ENCODE results near the gene DYNC2I2.
"Not testable (repeated sequence)": the region's sequence is repeated elsewhere in the genome, so short reads cannot be mapped to it uniquely, and the experiment has no call there.

DYNC2I2 gene

DNA sequence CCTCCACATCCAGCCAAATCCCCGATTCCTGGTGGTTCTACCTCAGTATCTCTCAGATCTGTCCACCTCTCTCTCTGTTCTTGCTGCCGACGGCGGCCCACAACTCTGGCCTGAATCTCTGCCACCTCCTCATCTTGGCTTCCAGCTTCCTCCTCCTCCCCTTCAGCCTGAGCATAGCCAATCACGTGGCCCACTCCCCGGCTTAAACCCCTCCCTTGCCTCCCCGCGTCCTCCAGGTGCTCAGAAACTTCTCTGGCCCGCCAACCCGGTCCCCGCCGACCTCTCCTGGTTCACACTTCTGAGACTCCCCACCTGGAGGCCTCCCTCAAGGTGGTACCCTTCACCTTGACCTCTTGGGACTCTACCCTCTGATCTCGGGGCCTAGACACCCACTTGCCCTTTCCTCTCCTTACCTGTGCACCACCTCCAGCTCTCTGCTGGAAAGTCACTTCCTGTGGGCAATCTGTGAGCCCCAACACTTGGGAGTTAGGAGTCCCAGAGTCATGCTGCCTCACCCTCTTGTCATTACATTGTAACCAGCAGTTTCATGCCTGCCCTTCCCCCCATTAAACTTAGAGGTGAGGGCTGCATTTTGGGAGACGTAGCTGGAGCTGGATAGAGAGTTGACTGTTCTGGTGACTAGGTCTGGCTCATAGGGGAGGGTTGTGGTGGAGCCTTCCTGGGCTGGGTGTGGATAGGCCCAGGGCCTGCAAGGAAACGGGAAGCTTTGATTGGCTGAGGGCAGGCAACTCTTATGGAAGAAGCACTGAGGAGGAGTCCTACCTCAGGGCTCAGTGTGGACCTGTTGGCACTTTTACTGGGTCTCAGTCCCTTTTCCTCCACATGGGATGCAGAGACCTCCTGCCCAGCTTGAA lies 27.9 kb upstream of the DYNC2I2 start:
- Histone ChIP-seq H3K36me3 (ENCODE audit: control insufficient read depth, insufficient read depth, low read length) (peaks cover 19% of the 10 kb centered on the region), H3K27ac (ENCODE audit: low read depth, low read length) (peak overlapping the region; percentile 97), H3K9ac (ENCODE audit: low read depth, low read length) (peak overlapping the region; percentile 95), H3K27me3 (ENCODE audit: control insufficient read depth, insufficient read depth, low read length) (no peaks in the 10 kb centered on the region), H3K4me3 (ENCODE audit: low read depth, low read length) (peak overlapping the region; percentile 94), H3K9me3 (ENCODE audit: control insufficient read depth, insufficient read depth, low read length) (no peaks in the 10 kb centered on the region), H3K4me1 (ENCODE audit: control insufficient read depth, insufficient read depth, low read length) (peaks cover 12% of the 10 kb centered on the region; the same call in 1 of the 2 replicates)

- Histone ChIP-seq H3K9me3 (ENCODE audit: control insufficient read depth, insufficient read depth, low read length) (no peaks in the 10 kb centered on the region), H3K4me3 (ENCODE audit: low read depth, low read length) (peak overlapping the region; percentile 94), H3K4me1 (ENCODE audit: control insufficient read depth, insufficient read depth, low read length) (peaks cover 12% of the 10 kb centered on the region; the same call in 1 of the 2 replicates), H3K27me3 (ENCODE audit: control insufficient read depth, insufficient read depth, low read length) (no peaks in the 10 kb centered on the region), H3K9ac (ENCODE audit: low read depth, low read length) (peak overlapping the region; percentile 95), H3K27ac (ENCODE audit: low read depth, low read length) (peak overlapping the region; percentile 97), H3K36me3 (ENCODE audit: control insufficient read depth, insufficient read depth, low read length) (peaks cover 19% of the 10 kb centered on the region)
Observed at GRCh38 chr9:128684065-128684324, 27.3 kb upstream of the DYNC2I2 start.

GRCh38 chr9:128683340-128684064 lies 26.9 kb upstream of the DYNC2I2 start:
- Histone ChIP-seq H3K9me3 (ENCODE audit: control insufficient read depth, insufficient read depth, low read length) (no peaks in the 10 kb centered on the region), H3K27ac (ENCODE audit: low read depth, low read length) (peak overlapping the region; percentile 97), H3K9ac (ENCODE audit: low read depth, low read length) (peak overlapping the region; percentile 95), H3K4me1 (ENCODE audit: control insufficient read depth, insufficient read depth, low read length) (peaks cover 12% of the 10 kb centered on the region; the same call in 1 of the 2 replicates), H3K27me3 (ENCODE audit: control insufficient read depth, insufficient read depth, low read length) (no peaks in the 10 kb centered on the region), H3K36me3 (ENCODE audit: control insufficient read depth, insufficient read depth, low read length) (peaks cover 19% of the 10 kb centered on the region), H3K4me3 (ENCODE audit: low read depth, low read length) (peak overlapping the region; percentile 94)

DNA sequence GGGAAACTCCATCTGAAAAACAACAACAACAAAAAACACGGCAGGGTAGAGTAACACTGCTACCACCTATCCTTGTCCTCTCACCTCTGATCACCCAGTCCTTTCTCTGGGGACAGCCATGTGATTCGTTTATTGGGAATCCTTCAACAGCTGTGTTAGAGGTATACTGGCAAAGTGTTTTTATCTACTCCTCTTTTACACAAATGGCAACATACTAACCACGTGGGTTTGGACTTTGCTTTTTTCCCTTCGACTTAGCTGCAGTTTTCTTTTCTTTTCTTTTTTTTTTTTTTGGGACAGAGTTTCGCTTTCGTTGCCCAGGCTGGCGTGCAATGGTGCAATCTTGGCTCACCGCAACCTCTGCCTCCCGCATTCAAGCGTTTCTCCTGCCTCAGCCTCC lies 21.1 kb upstream of the DYNC2I2 start:
- Histone ChIP-seq H3K4me3 (ENCODE audit: low read depth, low read length) (no peak overlapping the region), H3K27ac (ENCODE audit: low read depth, low read length) (no peak overlapping the region), H3K9me3 (ENCODE audit: control insufficient read depth, insufficient read depth, low read length) (no peaks in the 10 kb centered on the region), H3K9ac (ENCODE audit: low read depth, low read length) (no peak overlapping the region), H3K4me1 (ENCODE audit: control insufficient read depth, insufficient read depth, low read length) (no peaks in the 10 kb centered on the region), H3K36me3 (ENCODE audit: control insufficient read depth, insufficient read depth, low read length) (no peaks in the 10 kb centered on the region), H3K27me3 (ENCODE audit: control insufficient read depth, insufficient read depth, low read length) (no peaks in the 10 kb centered on the region)

DNA sequence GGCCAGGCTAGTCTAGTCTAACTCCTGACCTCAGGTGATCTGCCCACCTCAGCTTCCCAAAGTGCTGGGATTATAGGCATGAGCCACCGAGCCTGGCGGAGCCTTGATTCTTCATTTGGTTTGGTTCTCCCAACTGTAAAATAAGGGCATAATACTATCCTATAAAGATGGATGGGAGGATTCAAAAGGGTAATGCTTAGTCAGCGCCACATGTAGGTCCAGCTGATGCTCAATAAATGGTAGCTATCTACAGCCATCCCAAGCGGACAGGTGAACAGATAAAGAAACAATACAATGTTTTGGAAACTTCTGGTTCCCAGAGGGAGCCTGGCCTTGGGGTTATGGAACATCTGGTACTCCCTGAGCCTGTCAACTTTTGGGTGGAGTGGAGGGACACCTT lies 18.7 kb upstream of the DYNC2I2 start:
- Histone ChIP-seq H3K27ac (ENCODE audit: low read depth, low read length) (no peak overlapping the region), H3K4me3 (ENCODE audit: low read depth, low read length) (no peak overlapping the region), H3K36me3 (ENCODE audit: control insufficient read depth, insufficient read depth, low read length) (no peaks in the 10 kb centered on the region), H3K9me3 (ENCODE audit: control insufficient read depth, insufficient read depth, low read length) (no peaks in the 10 kb centered on the region), H3K4me1 (ENCODE audit: control insufficient read depth, insufficient read depth, low read length) (no peaks in the 10 kb centered on the region), H3K27me3 (ENCODE audit: control insufficient read depth, insufficient read depth, low read length) (no peaks in the 10 kb centered on the region), H3K9ac (ENCODE audit: low read depth, low read length) (no peak overlapping the region)

DNA sequence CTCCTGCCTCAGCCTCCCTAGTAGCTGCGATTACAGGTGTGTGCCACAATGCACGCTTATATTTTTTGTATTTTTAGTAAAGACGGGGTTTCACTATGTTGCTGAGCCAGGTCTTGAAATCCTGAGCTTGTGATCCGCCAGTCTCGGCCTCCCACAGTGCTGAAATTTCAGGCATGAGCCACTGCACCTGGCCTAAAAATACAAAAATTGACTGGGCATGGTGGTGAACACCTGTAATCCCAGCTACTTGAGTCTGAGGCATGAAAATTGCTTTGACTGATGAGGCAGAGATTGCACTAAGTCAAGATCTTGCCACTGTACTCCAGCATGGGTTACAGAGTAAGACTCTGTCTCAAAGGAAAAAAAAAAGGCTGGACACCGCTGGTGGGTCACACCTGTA lies 13.1 kb upstream of the DYNC2I2 start:
- no peaks in the 10 kb centered on the region for H3K9me3 ChIP-seq (ENCODE audit: control insufficient read depth, insufficient read depth, low read length)
- H3K9ac ChIP-seq (ENCODE audit: low read depth, low read length), result no peak overlapping the region
- no peaks in the 10 kb centered on the region for H3K27me3 ChIP-seq (ENCODE audit: control insufficient read depth, insufficient read depth, low read length)
- H3K4me3 ChIP-seq (ENCODE audit: low read depth, low read length), result no peak overlapping the region
- H3K36me3 ChIP-seq (ENCODE audit: control insufficient read depth, insufficient read depth, low read length), result no peaks in the 10 kb centered on the region
- H3K27ac ChIP-seq (ENCODE audit: low read depth, low read length), result no peak overlapping the region
- no peaks in the 10 kb centered on the region for H3K4me1 ChIP-seq (ENCODE audit: control insufficient read depth, insufficient read depth, low read length)

DNA sequence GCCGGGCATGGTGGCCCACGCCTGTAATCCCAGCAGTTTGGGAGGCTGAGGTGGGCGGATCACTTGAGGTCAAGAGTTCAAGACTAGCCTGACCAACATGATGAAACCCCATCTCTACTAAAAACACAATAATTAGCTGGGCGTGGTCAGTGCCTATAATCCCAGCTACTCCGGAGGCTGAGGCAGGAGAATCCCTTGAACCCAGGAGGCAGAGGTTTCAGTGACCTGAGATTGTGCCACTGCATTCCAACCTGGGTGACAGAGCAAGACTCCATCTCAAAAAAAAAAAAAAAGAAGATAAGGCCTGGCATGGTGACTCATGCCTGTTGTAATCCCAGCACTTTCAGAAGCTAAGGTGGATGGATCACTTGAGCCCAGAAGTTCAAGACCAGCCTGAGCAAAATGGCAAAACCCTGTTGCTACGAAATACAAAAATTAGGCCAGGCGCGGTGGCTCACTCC lies 9.9 kb upstream of the DYNC2I2 start:
- H3K36me3 ChIP-seq (ENCODE audit: control insufficient read depth, insufficient read depth, low read length); H3K9me3 ChIP-seq (ENCODE audit: control insufficient read depth, insufficient read depth, low read length); H3K4me3 ChIP-seq (ENCODE audit: low read depth, low read length); H3K4me1 ChIP-seq (ENCODE audit: control insufficient read depth, insufficient read depth, low read length); H3K27me3 ChIP-seq (ENCODE audit: control insufficient read depth, insufficient read depth, low read length); H3K9ac ChIP-seq (ENCODE audit: low read depth, low read length); H3K27ac ChIP-seq (ENCODE audit: low read depth, low read length): not testable (repeated sequence)

GRCh38 chr9:128657796-128658195 lies 1.1 kb upstream of the DYNC2I2 start:
- Histone ChIP-seq H3K36me3 (ENCODE audit: control insufficient read depth, insufficient read depth, low read length) (peaks cover 3% of the 10 kb centered on the region; the same call in 1 of the 2 replicates), H3K9me3 (ENCODE audit: control insufficient read depth, insufficient read depth, low read length) (no peaks in the 10 kb centered on the region), H3K27ac (ENCODE audit: low read depth, low read length) (no peak overlapping the region), H3K4me3 (ENCODE audit: low read depth, low read length) (no peak overlapping the region), H3K4me1 (ENCODE audit: control insufficient read depth, insufficient read depth, low read length) (no peaks in the 10 kb centered on the region), H3K9ac (ENCODE audit: low read depth, low read length) (no peak overlapping the region), H3K27me3 (ENCODE audit: control insufficient read depth, insufficient read depth, low read length) (no peaks in the 10 kb centered on the region)

DNA sequence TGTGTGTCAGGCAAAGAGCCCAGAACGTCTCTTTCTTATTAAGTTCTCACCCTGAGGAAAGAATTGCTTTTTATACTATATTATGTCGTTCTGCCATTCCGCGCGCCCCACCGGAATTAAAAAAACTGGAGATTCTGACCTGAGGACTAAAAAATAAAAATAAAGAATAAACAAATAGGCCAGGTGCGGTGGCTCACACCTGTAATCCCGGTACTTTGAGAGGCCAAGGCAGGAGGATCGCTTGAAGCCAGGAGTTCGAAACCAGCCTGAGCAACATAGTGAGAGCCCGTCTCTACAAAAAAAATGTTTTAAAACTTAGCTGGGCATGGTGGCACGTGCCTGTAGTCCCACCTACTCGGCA lies 677 bp upstream of the DYNC2I2 start:
- Histone ChIP-seq H3K4me3 (ENCODE audit: low read depth, low read length) (peak overlapping the region; percentile 71), H3K9ac (ENCODE audit: low read depth, low read length) (peak overlapping the region; percentile 100; the same call in 1 of the 2 replicates), H3K36me3 (ENCODE audit: control insufficient read depth, insufficient read depth, low read length) (peaks cover 3% of the 10 kb centered on the region; the same call in 1 of the 2 replicates), H3K9me3 (ENCODE audit: control insufficient read depth, insufficient read depth, low read length) (no peaks in the 10 kb centered on the region), H3K4me1 (ENCODE audit: control insufficient read depth, insufficient read depth, low read length) (no peaks in the 10 kb centered on the region), H3K27me3 (ENCODE audit: control insufficient read depth, insufficient read depth, low read length) (no peaks in the 10 kb centered on the region), H3K27ac (ENCODE audit: low read depth, low read length) (peak overlapping the region; percentile 99)

- Histone ChIP-seq H3K4me3 (ENCODE audit: low read depth, low read length) (no peak overlapping the region), H3K9me3 (ENCODE audit: control insufficient read depth, insufficient read depth, low read length) (no peaks in the 10 kb centered on the region), H3K27me3 (ENCODE audit: control insufficient read depth, insufficient read depth, low read length) (no peaks in the 10 kb centered on the region), H3K36me3 (ENCODE audit: control insufficient read depth, insufficient read depth, low read length) (peaks cover 3% of the 10 kb centered on the region; the same call in 1 of the 2 replicates), H3K9ac (ENCODE audit: low read depth, low read length) (no peak overlapping the region), H3K27ac (ENCODE audit: low read depth, low read length) (no peak overlapping the region), H3K4me1 (ENCODE audit: control insufficient read depth, insufficient read depth, low read length) (no peaks in the 10 kb centered on the region)
Observed at GRCh38 chr9:128654481-128654880, 2.2 kb downstream of the DYNC2I2 start.

DNA sequence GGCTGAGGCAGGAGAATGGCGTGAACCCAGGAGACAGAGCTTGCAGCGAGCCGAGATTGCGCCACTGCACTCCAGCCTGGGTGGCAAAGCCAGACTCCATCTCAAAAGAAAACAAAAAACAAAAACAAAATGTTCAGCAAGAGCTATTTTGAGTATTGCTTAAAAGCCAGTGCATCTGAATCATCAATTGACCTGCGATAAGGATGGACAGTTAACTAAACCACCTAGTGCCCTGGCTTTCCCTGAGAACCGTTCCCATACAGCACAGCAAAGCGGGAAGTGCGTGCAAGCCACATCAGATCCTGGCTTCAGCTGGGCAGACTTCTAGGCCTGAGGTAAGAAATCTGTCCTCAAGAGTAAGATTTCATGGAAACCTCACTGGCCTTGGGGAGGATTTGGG lies 2.7 kb downstream of the DYNC2I2 start:
- H3K4me1 ChIP-seq (ENCODE audit: control insufficient read depth, insufficient read depth, low read length), result no peaks in the 10 kb centered on the region
- H3K9me3 ChIP-seq (ENCODE audit: control insufficient read depth, insufficient read depth, low read length), result no peaks in the 10 kb centered on the region
- H3K9ac ChIP-seq (ENCODE audit: low read depth, low read length), result no peak overlapping the region
- peaks cover 5% of the 10 kb centered on the region; the same call in 1 of the 2 replicates for H3K36me3 ChIP-seq (ENCODE audit: control insufficient read depth, insufficient read depth, low read length)
- no peak overlapping the region for H3K4me3 ChIP-seq (ENCODE audit: low read depth, low read length)
- H3K27me3 ChIP-seq (ENCODE audit: control insufficient read depth, insufficient read depth, low read length), result no peaks in the 10 kb centered on the region
- no peak overlapping the region for H3K27ac ChIP-seq (ENCODE audit: low read depth, low read length)

Measured in HUES48 (cell line).